Right forelimb (tissue), 1 donor: Measurements from ENCODE around the gene PTPN3.
"Not testable (repeated sequence)": the region's sequence is repeated elsewhere in the genome, so short reads cannot be mapped to it uniquely, and the experiment has no call there.

Source experiments
- DNase-seq: peaks from one replicate; pipeline ENCODE4 v3.0.0-alpha.2; 2018

The PTPN3 gene, protein sequence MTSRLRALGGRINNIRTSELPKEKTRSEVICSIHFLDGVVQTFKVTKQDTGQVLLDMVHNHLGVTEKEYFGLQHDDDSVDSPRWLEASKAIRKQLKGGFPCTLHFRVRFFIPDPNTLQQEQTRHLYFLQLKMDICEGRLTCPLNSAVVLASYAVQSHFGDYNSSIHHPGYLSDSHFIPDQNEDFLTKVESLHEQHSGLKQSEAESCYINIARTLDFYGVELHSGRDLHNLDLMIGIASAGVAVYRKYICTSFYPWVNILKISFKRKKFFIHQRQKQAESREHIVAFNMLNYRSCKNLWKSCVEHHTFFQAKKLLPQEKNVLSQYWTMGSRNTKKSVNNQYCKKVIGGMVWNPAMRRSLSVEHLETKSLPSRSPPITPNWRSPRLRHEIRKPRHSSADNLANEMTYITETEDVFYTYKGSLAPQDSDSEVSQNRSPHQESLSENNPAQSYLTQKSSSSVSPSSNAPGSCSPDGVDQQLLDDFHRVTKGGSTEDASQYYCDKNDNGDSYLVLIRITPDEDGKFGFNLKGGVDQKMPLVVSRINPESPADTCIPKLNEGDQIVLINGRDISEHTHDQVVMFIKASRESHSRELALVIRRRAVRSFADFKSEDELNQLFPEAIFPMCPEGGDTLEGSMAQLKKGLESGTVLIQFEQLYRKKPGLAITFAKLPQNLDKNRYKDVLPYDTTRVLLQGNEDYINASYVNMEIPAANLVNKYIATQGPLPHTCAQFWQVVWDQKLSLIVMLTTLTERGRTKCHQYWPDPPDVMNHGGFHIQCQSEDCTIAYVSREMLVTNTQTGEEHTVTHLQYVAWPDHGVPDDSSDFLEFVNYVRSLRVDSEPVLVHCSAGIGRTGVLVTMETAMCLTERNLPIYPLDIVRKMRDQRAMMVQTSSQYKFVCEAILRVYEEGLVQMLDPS

DNA sequence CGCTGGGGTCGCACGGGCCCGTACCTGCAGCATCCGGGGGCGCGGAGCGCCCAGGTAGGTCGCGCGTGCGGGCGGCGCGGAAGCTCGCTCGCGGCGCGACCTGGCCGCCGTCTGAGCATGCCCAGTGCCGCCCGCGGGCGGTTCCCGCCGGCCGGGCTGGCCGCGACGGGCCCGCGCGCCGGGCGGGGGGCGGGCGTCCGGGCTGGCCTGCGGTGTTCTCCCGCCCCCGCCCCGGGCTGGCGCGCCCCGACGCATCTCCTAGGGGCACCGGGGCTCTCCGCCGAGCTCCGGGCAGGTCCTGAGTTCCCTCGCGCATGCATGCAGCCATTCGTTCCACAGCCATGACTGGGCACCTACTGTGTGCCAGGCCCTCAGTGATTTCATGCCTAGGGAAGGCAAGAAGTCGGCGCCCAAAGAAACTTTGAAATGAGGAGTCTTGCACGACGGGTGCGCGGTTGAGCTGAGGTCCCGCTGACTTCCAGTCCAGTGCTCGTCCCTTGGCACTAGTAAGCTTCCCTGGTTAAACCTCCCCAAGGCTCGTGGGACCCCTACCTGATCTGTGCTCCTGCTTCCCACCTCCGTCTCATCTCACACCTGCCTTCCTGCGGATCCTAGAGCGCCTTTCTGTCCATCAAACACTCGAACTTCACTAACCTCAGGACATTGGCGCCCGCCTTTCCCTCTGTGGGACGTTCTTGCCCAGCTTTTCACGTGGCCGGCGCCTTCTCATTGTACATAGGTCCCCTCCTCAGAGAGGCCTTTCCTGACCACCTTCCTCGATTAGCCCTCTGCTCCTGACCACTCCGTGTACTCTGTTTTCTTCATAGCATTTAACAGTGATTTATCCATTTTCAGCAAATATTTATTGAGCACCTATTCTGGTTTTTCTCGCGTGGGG lies at the start of gene PTPN3:
PTPN3 (minus strand) TSS at position 113 of the 898 bp plus-strand sequence. CDS start 34,873 bp downstream, outside the sequence.
- DNase-seq, result peak; percentile 58

DNA sequence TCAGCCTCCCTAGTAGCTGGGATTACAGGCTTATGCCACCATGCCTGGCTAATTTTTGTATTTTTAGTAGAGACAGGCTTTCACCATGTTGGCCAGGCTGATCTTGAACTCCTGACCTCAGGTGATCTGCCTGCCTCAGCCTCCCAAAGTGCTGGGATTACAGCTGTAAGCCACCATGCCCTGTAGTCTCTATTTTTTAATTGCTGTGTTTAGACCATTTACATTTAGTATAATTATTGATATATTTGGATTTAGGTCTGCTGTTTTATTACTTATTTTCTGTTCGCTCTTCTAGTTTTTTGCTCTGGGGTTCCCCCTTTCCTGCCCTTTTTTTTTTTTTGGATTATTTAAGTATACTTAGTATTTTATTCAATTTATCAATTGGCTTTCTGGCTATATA lies 46.8 kb upstream of the PTPN3 start:
- not testable (repeated sequence) for DNase-seq

DNA sequence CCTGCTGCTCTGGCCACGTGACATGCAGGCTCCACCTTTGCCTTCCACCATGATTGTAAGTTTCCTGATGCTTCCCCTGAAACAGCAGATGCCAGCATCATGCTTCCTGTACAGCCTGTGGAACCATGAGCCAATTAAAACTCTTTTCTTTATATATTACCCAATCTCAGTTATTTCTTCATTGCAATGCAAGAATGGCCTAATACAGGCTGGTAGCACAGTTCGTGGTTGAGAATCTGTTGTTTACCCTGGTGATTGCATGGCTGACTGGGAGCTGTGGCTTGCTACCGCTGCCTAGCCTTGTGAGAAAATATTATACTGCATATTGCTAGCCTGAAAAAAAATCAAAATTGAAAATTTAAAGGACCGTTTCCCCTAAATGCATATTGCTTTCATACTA lies 44.8 kb upstream of the PTPN3 start:
- no peak for DNase-seq

DNA sequence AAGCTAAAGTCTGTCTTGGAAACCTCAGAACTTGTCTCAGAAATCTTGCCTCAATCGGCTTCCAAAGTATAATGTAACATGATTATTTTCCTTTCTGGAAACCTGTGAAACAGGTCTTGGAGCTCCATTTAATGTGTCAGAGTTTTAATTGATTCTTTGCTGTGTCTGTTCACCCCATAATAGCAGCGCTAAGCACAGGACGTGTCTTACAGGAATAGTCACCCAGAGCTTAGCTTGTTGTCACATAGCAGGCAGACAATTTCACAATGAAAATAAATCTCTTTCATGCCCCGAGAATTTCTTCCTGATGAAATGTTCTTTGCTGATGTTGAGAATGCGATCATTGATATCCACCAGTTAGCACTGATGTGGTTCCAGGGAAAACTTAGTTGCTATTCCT lies 40.2 kb upstream of the PTPN3 start:
- no peak for DNase-seq

DNA sequence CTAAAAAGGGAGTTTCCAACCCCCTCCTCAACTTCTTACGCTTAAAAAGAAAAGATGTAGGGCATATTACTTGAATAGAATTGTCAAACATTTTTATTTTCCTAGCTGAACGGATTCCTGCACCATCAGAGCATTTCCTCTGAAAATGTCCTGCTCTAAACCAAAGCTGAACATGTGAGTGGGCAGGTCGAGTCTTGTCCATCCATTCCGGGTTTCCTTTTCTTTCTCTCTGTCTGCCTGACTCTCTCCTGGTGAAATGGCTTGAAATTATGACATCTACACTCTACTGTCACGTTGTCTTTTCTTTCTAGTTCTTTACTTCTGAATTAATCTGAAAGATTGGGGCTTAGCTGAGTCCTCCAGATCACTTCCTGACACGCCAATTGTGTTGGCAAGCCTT lies 39.2 kb upstream of the PTPN3 start:
- DNase-seq, result no peak

DNA sequence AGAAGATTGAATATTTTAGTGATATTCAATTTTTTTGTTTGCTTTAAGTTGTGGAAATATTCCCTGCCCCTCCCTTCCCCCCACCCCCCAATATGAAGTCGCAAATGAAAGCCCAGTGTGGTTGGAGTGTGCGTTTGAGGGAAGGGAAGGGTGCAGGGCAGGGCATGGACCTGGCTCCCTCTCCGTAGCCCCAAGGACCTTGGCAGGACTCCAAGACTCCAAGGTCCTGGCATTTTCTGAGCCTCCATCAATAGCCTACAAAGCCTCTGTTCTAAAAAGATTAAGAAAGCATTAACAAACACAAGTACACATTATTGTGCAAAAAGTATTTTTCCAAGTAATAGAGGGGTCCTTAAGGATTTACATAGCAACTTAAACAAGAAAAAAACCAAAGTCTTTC lies 38.8 kb upstream of the PTPN3 start:
- DNase-seq, result no peak

DNA sequence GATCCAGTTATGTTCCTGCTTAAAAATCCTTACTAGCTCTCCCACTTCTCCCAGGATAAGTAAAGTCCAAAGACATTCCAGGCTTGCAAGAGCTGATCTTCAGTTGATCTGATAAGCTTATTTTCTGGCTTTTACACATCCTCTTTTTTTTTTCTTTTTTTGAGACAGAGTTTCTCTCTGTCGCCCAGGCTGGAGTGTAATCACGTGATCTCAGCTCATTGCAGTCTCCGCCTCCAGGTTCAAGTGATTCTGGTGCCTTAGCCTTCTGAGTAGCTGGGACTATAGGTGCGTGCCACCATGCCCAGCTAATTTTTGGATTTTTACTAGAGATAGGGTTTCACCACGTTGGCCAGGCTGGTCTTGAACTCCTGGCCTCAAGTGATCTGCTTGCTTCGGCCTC lies 37.3 kb upstream of the PTPN3 start:
- no peak for DNase-seq

DNA sequence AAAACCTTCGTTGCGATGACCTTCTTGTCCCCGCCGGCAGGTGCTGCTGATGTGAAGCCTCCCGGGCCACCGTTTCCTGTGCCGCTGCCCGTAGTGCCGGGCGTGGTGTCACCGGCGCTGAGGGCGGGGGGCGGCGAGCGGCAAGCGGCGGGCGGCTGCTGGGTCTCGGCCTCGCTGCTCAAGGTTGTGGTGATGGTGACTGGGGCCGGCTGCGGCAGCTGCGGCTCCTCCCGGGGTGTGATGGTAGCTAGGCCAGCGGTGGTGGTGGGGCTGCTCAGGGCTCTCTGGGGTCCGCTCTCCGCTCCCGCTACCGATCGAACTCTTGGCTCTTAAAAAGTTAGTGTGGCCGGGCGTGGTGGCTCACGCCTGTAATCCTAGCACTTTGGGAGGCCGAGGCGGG lies 36.0 kb upstream of the PTPN3 start:
- no peak for DNase-seq

DNA sequence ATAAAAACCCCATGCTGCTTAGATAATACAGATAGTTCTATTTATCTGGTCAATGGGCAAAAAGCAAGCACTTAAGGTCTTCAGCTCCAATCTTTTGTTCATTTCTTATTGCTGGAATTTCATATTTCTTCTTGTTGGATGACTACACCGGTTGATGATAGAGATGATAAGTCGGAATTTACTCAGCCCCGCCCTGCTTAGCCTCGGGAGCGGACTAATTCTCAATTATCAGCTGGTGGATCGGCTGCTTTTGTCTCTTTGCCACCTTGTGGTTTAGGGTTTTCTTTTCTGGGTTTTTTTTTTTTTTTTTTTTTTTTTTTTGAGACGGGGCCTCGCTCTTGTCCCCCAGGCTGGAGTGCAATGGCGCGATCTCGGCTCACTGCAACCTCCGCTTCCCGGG lies 34.5 kb upstream of the PTPN3 start:
- not testable (repeated sequence) for DNase-seq

DNA sequence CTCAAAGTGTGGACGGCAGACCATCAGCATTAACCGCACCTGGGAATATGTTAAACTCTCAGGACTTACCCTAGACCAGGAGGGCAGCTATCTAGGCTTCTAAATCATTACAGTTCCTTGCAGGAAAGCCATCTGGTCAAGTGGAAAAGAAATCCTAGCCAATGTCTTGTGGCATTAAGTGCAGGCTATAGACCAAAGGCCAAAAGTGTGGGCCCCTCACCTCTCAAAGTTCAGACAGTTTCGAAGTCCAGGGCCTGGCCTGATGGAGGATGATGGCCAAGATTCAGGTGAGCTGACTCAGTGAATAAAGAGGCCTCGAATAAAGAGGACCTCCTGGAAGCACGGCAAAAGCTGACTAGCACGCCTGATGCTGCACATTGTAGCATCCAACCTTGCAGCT lies 24.0 kb upstream of the PTPN3 start:
- no peak for DNase-seq

DNA sequence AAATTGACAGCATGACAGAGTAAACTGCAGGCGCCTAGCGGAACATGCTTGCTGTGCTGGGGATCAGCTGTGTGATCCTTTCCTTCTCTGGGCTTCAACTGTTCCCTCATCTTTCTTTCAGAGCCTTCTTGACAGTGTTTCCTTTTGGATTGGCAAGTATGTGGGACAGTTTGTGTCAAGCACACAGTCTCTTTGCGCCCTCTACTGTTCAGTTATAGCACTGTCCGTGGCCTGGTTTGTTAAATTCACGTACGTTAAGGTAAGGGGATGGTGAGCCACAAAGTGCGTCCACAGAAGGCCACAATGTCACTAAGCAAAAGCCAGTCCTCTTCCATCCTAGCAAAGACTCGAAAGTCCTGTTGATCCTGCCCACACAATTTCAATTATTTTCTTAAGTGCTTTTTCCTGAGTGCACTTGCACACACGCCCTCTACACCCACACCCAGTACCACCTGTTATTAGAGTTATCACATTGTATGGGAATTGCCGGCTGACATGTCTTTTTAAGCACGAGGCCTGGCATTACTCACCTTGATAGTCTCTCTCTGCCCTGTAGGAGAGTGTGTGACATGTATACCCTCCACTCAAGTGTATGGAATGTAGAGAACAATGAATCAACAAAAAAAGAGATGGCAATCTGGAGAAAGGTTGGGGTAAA lies 22.5 kb upstream of the PTPN3 start:
- DNase-seq, result peak; percentile 76

DNA sequence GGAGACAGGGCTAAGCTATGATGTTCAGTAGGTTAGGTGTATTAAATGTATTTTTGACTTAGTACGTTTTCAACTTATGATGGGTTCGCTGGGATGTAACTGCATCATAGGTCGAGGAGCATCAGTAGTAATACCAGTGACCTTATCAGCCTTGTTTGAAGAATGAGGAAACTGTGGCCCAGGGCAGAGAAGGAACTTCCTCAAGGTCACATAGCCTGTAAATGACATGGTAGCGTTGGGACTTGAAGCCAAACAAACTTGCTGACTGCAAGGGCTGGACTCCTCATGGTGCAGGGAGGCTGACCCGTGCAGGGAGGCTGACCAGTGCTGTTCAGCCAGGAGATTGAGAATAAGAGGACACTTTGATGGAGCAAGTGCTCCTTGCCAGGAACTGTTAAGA lies 21.3 kb upstream of the PTPN3 start:
- no peak for DNase-seq

DNA sequence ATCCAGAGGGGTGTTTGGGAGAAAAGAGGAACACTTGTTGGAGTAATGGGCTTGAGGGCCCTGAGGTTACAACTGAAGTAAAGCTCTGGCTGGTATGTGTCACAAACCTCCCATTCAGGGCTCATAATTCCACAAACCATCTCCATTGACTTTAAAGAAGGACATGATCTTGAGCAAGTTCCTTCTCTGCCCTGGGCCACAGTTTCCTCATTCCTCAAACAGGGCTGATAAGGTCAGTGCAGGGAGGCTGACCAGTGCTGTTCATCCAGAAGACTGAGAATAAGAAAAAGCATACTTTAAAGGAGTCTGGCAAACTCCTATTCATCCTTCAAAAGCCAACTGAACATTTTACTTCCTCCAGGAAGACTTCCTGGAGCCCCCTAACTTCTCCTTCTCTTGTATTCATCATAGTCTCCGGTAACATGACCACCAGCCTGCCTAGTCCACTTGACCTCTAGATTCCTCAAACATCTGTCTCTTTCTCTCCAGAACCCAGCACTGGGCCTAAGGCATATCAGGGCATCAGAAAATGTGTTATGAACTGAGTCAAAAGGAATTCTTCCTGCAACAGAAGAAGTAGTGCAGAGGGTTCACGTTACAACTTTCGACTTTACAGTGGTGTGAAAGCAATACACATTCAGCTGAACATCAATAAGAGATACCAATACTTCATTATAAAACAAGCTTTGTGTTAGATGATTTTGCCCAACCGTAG lies 20.7 kb upstream of the PTPN3 start:
- no peak for DNase-seq

DNA sequence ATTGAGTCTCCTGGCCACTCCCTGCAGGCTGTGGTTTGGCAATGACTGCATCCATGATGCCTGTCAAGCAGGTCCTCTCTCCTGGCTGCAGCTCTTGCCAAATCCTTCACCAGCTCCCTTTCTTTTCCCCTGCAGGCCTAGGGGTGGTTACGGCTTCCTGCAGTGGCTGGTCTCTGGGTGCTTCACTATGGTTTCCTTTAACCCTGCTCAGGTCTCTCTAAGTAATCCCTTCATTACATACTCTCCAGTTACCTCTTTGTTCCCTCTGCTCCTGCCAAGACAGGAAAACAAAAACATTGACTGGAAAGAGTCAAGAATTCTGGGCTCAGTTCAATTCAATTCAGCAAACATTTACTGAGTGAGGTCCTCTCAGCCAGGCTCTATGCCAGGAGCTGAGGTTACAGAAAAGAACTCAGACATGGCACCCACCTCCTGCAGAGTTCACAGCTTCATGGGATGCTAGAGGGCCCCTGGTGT lies 19.8 kb upstream of the PTPN3 start:
- DNase-seq, result no peak

DNA sequence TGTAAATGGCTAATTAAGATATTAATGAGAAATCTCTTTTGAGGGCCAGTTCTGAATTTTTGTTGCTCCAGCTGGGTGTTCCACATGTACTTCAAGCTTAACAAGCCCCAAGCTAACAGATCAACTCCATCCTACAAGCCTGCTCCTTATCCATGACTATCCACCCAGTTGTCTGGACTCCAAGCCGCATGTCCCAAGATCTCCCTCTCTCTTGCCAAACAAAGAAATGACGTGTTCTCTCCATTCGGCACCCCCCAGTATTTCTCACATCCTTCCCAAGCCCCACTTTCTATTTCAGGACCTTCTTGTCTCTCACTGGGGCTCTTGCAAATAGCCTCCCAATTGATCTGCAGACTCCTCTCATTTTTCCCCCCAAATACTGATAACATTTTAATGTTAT lies 15.8 kb upstream of the PTPN3 start:
- DNase-seq, result no peak

DNA sequence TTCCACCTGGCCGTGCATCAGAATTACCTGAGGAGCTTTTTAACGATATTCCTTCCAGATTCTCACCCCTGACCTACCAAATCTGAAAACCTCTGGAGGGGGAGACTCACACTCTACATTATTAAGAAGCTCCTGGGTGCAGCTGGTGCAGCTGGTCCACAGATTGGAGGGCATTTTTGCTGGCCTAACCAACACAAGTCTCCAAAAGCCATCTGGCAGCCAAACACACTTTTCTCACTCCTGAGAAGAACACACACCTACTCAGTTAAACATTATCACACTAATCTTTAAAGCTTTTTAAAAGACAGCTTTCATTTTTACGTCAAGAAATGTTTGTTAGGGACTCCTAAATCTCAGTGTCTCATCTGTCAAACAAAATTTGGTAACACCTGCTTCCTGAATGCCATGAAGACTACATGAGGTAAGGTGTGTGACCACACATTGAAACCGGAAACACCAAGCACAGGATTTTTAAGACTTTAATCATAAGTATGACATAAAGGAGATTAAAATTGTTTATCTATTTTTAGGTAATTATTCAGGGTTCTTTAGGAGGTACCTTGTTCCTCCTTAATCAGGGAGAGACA lies 14.2 kb upstream of the PTPN3 start:
- no peak for DNase-seq

DNA sequence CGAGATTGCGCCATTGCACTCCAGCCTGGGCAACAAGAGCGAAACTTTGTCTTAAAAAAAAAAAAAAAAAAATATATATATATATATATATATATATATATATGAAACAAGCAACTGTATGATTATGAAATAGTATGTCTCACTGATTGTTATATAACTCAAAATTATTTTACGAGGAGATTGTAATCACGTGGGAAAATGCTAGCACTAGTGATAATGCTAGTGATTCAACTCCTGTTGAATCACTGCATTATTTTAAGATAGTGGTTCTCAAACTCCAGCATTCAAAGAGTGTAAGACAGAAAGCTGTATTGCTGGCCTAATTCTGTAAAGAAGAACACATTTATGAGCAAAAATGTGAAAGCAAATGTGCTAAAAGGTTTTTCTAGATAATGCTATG lies 12.4 kb upstream of the PTPN3 start:
- DNase-seq, result no peak

DNA sequence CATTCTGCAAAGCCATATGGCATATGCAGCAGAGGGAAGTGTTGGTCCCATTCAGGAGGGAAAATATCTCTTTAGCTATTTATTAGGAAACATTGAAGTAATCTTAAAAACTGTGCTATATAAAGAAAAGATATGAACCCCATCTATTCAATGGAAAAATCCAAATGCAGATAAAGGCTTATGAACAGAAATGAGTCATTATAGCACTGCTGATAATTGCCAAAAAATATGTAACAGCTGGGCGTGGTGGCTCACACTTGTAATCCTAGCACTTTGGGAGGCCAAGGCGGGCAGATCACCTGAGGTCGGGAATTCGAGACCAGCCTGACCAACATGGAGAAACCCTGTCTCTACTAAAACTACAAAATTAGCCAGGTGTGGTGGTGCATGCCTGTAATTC lies 11.9 kb upstream of the PTPN3 start:
- not testable (repeated sequence) for DNase-seq

DNA sequence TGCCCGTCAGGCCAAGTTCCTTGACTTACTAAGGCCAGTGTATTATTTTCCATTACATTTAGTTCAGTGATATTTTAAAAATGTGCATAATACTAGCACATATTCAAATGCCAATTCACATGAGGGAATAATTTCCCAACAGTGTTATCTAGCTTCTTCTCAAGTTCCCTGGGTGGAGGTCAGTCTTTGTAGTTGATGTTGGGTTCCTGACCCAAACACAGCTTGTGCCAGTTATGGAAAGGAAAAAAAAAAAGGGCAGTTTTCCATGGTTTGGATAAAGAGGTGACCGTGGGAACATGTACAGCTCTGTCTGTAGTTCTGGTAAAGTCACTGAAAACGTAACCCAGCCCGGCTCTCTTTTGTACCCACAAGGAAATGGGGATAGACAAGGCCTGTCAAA lies 11.5 kb upstream of the PTPN3 start:
- no peak for DNase-seq

DNA sequence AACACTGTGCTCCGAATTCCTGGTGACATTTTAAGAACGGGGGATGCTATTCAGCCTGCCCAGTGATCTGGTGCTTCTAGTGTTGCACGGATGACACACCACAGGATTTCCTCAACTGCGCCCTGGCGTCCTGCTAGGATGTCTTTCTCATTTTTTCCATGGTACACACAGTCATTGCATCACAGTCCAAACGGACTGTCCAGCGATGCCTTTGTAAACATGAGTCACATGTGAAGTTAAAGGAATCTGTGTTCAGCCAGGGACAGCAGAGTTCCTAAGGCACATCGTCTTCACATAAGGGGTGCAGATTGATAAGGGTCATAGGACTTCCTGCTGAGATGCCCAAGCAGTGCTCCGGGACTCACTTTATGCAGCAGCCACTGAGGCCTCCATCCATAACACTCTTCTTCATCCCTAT lies 9.3 kb upstream of the PTPN3 start:
- DNase-seq, result no peak

DNA sequence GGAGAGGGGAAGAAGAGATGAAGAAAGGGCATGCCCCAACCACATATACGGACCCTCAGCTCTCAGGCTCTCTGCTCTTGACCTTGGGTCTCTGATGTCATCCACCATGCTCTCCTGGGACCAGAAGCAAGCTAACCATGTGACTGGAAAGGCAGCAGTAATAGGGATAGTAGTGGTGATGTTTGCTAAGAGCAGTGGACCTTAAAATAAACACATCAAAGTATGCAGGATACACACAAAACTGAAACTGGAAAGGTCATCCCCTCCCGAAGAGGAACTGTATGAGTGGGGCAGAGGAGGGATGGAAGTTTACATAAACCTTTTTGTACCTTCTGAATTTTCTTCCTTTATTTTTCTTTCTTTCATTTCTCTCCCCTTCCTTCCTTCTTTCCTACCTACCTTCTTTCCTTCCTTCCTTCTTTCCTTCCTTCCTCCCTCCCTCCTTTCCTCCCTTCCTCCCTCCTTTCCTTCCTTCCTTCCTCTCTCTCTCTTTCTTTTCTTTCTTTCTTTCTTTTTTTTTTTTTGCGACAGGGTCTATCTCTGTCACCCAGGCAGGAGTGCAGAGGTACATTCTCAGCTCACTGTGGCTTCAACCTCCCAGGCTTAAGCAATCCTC lies 8.1 kb upstream of the PTPN3 start:
- DNase-seq, result no peak
